ENCODE data around the gene ITGBL1.

DNA sequence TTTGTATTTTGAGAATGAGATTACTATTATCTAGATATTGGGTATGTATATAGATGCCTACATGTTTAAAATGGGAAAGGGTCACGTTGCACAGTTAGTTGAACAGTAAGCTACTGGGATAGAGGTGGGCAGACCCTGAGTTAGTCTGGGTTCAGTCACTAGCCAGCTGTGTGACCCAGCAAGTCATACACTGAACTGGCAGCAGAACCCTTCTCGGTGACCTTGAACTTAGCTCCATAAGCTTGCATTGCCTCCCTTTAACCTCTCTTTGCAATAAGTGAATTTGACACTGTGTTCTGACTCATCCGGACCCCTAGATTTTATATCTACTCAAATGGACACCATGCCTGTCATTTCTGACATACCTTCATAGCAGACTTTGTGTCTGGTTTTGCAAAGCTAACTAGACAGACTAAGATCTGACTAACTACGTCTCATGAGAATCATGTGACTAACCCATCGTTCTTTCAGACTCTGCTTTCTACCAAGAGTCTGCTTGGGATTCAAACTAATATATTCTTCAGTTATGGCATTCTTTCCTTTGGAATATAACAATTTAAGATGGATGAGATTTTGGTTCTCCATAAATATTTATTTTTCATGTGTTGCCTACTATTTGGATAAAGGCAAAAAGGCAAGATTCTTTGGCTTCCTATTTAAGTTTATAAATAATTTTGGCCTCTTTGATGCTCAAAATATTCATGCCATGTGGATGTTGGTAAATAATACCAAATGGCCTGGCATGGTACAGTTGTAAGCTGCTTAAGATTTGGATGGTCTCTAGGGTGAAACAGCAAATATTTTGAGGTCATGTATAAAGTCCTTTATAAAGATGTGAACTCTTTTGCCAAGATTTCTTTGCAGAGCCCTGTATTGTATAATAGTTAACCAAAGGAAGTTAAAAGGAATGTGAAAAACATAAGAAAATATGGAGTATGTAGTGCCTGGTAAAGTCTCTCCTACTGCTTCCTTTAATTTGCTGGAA, 159.3 kb downstream of the ITGBL1 start:
- TF ChIP-seq, protein P1, sequence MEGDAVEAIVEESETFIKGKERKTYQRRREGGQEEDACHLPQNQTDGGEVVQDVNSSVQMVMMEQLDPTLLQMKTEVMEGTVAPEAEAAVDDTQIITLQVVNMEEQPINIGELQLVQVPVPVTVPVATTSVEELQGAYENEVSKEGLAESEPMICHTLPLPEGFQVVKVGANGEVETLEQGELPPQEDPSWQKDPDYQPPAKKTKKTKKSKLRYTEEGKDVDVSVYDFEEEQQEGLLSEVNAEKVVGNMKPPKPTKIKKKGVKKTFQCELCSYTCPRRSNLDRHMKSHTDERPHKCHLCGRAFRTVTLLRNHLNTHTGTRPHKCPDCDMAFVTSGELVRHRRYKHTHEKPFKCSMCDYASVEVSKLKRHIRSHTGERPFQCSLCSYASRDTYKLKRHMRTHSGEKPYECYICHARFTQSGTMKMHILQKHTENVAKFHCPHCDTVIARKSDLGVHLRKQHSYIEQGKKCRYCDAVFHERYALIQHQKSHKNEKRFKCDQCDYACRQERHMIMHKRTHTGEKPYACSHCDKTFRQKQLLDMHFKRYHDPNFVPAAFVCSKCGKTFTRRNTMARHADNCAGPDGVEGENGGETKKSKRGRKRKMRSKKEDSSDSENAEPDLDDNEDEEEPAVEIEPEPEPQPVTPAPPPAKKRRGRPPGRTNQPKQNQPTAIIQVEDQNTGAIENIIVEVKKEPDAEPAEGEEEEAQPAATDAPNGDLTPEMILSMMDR (IDR thresholded peaks at IDR 0.05; ENCODE audit: borderline replicate concordance, extremely low read depth, low read length, poor library complexity, severe bottlenecking) = no peak
- no peak for TF ChIP-seq EZH2 (IDR thresholded peaks at IDR 0.05; ENCODE audit: borderline replicate concordance, low read depth, low read length, severe bottlenecking)
